GM21723 (cell line): ENCODE data around the gene PIRT.

Experiments
- ATAC-seq: cut with Tn5 transposase; IDR thresholded peaks from one replicate; pipeline ENCODE4 v1.9.1; 2021; ENCODE audit warnings: mild to moderate bottlenecking, moderate library complexity; ENCODE audit not compliant: unreplicated experiment

The PIRT gene

DNA sequence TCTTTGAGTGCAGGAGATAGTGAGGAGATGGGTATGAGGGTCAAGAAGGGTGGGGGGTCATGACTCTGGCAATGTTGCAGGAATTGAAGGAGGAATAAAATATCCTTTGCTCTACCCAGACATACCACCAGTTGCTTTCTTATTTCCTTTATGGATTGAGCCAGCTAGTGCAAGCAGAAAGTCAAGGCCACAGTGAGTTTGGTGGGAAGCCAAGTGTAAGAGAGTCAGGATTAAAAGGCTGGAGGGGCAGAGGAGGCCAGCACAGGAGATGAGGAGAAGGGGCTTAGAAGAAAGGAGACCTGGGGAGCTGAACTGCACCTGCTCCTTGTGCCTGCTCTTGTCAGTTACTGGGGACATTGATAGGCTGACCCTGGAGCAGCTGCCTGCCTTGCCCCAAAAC lies 16.1 kb downstream of the PIRT start:
- no peak for ATAC-seq

DNA sequence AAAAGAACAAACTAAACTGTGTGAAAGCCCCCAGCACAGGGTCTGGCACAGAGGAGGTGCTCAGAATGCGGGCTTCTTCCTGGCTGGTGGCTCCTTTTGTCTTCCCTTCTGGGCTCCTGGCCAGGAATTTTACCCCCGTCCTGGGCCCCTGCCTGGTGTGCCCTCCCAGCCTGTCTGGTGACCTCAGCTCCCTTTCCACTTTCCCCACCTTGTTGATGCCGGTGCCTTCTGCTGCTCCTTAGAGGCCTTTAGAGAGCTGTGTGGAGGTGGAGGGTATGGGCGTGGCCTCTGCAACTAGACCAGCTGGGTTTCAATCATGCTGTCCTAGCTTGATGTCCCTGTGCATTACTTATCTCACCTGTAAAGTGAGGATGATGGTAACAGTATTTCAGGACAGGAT lies 16.8 kb downstream of the PIRT start:
- ATAC-seq = no peak

DNA sequence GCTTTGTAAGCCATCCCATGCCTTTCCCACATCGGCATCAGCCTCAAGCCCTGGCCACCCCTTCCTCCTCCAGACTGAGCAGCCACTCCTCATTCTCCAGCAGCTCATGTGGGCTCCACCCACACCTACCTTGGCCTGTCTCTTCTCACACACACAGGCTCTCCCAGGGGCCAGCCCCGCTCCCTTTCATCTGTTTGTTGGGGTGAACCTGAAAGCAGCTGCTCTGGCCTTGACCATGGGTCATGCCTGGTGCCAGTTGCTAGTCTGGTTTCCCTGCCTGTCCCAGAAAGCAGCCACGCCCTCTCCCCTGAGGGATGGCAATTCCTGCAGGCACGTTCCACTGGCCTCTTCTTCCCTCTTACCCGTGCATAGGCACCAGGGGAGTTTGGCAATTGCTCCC lies 22.6 kb downstream of the PIRT start:
- ATAC-seq = no peak

DNA sequence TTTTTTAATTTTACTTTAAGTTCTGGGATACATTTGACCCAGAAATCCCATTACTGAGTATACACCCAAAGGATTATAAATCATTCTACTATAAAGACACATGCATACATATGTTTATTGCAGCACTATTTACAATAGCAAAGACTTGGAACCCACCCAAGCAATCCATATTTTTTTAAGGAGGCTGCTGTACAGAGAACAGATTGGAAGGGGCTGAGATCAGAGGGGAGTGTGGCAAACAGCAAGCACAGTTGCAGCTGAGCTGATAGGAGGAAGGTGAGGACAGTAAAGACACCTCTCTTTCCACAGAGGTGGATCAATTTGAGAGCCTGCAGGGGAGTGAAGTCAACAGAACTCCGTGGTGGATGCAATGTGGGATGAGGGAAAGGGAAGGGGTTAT lies 23.8 kb downstream of the PIRT start:
- ATAC-seq = no peak

DNA sequence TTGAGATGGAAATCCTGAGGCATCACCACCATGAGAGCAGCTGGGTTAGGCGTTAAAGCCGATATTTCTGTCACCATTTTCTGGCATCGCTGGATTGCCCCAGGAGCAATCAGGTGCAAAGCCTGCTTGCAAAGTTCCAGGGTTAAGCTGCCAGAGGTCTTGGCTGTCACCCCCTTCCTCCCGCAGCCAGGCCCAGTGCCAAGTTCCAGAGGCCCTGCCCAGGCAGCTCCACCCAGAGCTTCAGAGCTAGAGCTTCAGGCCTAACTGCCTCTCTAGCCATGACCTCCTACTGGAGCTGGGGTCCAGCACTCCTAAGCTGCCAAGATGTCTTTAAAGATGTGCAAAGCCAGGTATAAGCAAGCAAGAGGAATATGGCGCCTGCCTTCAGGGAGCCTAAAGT lies 25.2 kb downstream of the PIRT start:
- ATAC-seq = no peak

DNA sequence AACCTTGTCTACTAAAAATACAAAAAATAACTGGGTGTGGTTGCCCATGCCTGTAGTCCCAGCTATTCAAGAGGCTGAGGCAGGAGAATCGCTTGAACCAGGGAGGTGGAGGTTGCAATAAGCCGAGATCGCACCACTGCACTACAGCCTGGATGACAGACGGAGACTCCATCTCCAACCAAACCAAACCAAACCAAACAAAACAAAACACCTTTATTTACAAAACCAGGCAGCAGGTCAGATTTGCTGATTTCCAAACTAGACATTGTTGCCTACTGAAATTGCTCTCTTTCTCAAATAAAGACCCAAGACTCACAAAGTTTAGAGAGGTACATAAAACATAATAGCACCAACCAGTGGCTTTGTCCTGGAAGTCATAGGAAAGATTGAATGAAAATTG lies 28.3 kb downstream of the PIRT start:
- no peak for ATAC-seq

DNA sequence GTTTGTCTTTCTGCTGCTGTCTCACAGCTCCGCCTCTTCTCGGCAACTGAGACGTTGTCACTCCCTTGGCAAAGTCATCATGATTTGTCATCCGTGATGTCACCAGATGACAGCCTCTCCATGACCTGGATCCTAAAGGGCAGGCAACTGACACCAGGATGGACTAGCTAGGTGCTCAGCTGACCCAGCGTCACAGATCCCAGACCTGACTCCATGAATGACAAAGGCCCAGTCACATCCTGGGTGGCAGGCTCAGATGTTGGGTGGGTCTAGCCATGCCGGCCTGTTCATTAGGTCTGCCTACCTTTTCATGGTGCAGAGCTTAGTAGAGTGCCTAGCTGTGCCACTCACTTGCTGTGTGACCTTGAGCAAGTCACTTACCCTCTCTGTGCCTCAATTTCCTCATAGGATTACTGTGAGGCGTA lies 30.2 kb downstream of the PIRT start:
- no peak for ATAC-seq

DNA sequence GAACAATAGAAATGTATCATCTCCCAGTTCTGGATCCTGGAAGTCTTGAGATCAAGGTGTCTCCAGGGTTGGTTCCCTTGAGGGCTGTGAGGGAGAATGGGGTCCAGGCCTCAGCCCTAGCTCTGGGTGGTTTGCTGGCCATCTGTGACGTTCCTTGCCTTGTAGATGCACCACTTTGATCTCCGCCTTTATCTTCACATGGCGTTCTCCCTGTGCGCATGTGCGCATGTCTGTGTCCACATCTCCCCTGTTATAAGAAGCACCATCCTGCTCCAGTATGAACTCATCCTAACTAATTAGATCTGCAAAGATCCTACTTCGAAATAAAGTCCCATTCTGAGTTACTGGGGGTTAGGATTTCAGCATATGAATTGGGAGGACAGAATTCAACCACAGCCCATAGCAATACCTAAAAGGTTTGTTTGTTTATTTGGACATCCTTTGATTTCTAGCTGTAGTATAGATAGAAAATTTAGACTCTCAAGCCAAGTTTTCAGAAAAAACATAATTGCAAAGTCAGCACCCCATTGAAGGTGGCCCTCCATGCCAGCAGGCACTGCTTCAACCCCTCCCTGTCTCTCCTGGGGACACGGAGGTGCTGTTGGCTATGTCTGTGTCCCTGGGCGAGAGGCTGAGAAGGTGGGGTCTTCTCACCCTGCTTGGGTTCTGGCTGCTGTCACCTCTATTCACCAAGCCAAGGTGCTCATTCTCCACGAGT lies 31.2 kb downstream of the PIRT start:
- no peak for ATAC-seq

DNA sequence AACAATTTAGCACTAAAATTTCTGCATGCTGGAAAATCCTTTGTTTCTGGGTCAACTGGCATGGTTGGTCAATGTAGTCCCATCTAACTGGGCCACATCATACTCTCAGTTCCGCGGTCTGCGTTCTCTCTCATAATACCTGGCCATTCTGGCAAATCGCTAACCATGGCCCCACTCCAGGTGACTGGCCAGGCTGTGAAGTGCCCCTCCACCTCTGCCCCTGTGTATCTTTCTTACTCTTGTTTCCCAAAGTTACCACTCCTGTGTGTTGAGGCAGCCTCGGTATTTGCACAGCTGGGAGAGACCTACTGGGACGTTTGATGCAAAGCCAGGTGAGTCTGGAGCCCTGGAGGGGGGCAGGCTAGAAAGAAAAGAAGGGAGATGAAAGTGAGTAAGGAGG lies 32.0 kb downstream of the PIRT start:
- no peak for ATAC-seq

DNA sequence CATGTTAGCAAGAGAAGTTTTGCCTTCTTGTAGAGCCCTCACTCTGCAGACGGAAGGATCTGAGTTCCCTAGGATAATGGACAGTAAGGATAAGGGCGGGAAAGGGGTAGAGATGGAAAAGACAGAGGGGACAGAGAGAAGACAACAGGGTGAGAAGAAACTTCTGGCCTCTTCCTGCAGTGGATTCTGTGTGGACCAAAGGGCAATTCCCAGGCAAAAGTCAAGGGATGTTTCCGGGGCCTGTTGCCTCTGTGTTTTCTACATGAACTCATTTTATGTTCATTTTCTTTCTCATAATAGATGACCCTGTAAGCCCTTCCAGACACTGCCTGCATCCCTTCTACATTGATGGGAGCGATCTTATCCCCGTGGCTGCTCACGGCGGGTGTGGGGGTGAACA lies 33.3 kb downstream of the PIRT start:
- ATAC-seq = no peak

DNA sequence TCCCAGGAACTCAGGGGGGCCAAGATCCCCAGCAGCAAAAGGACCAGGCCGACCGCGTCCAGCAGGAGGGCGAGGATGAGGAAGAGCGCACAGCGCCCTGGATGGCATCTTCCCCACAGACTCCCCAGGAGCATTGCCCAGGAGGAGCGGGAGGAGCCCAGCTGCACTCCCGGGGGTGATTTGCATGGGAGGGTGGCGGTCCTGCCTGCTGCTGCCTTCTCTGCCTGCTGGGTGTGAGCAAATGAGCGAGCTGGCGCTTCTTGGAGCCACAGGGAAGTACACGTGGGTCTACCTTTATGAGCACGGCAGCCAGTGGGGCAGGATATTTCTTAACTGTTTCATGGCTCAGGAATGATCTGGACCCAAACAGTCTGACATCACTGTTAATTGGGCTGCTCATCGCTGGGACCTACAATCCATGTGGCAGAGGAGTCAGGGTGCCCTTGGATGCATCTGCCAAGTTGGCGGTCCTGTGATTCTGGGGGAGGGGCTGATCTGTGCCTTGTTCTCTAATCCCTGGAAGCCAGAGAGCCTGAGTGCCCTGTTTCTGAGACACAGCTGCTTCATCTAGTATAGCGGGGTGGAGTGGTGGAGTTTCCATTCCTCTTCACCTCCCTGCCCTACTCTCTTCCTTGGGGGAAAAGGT lies 33.9 kb downstream of the PIRT start, which contains the start of gene TMEM238L:
Gene TMEM238L, minus strand, starts transcription at position 270 of the 646 bp plus-strand sequence. Its CDS starts 136 bp downstream, at position 134.
- ATAC-seq = no peak

DNA sequence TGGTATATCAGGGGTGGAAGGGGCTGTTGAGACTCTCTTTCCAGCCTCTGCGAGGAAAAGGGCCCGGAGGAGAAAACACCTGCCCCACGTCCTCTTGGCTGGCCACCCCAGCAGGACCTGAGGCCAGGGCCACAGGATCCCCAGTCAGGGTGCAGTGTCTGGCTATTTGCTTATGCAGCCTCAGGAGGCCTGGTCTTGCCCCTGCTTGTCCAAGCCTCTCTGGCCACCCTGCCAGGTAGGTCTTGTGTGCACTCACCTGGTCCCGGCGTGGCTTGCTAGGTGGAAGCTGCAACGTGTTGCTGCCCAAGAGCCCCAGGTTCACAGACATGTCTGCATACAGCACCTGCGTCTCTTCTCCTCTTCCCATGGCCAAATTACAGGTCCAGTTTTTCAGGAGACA lies 34.5 kb downstream of the PIRT start:
- no peak for ATAC-seq

DNA sequence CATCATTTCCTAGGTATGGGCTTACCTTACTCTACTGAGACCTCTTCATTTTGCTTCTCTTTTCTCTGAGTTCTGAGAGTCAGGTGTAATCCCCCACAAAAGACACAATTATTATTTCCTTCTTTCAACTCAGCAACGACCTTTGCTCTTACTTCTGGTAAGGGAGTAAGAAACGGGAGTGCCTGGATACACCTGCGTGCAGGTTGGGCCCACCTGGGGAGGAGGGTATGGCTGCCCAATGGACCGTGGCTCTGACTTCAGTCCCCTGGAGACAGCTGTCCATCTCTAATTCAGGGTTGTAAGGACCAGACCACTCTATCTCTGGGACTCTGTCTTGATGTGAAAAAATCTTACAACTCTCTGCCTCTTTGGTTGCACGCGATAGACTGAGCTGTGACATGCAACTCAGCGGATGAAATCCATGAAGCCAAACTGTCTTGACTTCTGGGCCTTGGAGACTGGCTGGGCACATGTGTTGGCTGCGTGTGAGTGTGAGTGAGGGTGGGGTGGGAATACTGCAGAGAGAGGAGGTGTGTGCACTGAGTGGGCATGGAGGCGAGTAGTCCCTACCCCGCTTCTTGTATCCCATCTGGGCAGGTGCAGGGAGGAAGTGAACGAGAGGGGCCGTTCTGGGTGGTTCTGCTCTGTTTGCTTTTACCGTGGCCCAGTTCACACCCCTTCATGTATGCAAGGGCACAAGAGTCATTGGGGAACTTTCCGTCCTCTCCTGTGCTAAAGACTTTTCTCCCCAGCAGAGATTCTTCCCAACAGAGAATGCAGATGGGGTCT lies 35.2 kb downstream of the PIRT start:
- ATAC-seq = no peak

DNA sequence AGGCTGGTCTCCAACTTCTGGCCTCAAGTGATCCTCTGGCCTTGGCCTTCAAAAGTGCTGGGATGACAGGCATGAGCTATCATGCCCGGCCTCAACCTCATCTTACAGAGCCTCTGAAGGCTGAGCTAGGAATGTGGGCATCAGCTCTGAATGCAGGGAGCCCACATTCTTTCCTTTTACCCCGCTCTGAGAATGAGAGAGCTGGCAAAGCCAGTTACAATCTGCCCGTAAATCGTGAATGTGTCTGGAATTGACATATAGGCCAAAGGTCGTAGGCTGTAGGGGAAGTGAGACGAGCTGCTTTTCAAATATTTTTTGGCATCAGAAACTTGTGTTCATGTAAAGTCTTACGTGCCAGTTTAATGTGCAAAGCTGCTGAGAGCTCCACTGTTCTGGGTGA lies 38.5 kb downstream of the PIRT start:
- no peak for ATAC-seq

DNA sequence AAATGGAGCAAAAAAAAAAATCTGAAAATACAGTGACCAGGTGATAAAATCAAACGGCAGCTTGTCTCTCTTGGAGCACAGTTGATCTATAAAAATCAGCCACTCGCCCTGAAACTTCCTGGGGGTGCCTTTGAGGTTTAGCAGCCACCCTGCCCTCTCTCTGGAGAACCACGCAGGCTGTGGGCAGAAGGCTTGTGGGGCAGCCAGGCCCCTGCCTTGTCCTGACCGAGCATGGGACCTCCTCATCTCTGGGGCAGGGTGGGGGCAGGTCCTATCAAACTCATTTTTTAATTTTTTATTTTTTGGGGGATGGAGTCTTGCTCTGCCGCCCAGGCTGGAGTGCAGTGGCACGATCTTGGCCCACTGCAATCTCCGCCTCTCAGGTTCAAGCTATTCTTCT lies 39.0 kb downstream of the PIRT start:
- ATAC-seq = no peak

DNA sequence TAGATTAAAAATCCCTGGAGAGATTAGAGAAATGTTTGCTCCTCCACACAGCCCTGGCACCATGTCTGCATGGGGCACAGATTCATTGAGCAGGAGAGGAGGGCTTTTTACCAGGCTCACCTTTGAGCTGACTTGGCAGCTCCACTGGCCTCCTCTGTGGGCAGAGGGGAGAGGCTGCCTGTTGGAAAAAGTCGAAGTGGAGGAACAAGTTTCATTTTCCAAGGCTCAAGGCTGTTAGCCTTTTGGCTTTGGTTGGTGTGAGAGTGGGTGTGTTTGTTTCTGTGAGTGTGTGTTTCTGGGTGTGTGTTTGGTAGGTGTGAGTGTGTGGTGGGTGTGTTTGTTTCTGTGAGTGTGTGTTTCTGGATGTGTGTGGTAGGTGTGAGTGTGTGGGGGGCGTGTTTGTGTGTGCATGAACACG lies 39.5 kb downstream of the PIRT start:
- no peak for ATAC-seq

DNA sequence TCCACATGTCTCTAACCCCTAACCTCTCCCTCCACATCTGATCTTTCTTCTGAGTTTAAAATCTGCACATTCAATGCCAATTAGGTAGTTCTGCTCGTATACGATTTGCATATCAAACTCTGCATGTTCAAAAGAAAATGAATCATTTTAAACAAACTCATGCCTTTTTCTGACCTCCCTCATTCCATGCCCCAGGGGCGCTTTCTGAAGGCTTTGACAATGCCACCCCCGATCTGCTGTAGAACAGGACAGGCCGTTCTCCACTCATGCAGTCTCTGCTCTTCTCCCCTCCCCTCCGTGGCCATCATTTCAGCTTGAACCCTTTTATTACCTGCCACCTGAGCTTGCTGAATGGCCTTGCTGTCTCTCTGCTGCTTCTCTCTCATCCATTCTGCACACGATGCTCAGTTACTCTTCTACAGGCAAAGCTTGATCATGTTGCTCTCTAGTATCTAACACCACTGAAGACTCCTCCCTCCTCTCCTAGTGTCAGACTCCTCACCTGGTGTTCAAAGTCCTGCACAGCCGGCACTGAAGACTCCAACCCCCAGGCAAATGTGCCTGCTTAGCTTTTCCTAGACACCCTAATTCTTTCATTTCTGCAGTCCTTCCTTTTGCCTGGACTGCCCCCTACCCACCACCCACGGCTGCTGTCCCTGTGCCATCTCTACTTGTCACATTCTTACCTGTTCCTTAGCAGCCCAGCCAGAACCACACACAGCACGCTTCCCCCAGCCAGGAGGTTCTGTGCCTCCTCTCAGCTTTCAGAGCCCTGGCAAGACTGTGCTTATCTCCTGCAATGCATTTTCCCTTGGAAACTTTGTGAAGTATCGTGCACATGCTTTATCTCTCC lies 40.2 kb downstream of the PIRT start:
- no peak for ATAC-seq

DNA sequence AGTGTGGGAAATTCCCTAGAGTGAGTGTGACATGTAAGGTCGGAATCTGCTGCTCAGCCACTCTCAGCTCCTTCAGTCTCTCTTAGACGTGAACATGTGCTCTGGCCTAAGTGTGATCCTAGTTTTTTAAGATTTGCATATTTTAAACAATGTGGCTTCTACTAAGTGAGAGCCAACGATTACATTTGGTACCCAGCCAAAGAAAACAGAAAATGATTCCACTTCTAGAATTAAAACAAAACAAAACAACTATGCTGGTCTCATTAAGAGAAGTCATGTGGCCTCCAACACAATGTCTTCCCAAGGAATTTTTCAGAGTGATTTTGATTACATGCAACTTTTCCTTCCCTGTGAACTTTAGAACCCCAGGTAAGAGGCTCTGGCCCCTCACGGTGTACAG lies 44.1 kb downstream of the PIRT start:
- ATAC-seq = no peak

DNA sequence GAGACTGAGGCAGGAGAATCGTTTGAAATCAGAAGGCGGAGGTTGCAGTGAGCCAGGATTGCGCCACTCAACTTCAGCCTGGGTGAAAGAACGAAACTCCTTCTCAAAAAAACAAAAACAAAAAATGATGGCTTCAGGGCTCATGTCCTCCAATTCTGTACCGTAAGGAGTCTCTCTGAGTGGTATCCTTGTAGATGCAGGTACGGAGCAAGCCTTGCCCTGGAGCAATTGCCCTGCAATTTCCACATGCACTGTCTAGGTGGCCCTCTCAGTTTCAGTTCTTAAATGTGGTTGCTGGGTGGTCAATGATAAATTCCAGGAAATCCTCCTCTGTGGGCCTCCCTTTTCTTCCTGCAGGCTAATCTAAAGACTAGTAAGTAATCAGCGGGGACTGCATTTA lies 44.6 kb downstream of the PIRT start:
- no peak for ATAC-seq

DNA sequence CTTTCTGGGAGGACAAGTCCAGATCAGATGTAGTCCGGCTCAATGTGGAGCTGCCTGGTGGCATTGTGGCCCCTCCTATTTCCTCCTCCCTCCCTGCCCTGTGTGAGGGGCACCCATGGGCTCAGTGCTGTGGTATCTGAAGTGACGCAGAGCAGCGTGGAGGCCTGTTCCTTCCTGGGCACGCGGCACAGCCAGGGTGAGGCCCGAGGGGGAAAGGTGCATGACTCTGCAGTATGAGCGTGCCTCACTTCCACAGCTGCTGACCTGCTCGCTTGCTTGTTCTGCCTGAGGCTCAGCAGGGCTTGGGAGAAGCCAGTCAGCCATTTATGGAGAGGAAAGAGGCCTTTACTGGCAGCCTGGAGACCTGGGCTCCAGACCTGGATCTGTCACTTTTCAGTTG lies 45.7 kb downstream of the PIRT start:
- no peak for ATAC-seq
